A172 (cell line): Measurements from ENCODE around the gene ADAMTS15. TPM values are rescaled to one million over a fixed set of nuclear protein-coding genes. Genes with fewer than 3 reads are reported as not detected.

Experiments
- DNase-seq: peaks from one replicate; pipeline ENCODE4 v3.0.0-alpha.2; 2015; ENCODE audit warnings: low spot score
- total RNA-seq: library from RNA; depleted of rRNA; stranded (reverse); fragments of >200 nt; shearing (Covaris generic); gene quantifications from 2 replicates; pipeline ENCODE4 v1.2.3, GENCODE V29; 2014; rRNA removed

Gene ADAMTS15
- total RNA-seq, 1 experiment from 2014 or later = 0.67 TPM

- DNase-seq = no peak
Measured at GRCh38 chr11:130514851-130515250, 66.4 kb downstream of the ADAMTS15 start.

DNA sequence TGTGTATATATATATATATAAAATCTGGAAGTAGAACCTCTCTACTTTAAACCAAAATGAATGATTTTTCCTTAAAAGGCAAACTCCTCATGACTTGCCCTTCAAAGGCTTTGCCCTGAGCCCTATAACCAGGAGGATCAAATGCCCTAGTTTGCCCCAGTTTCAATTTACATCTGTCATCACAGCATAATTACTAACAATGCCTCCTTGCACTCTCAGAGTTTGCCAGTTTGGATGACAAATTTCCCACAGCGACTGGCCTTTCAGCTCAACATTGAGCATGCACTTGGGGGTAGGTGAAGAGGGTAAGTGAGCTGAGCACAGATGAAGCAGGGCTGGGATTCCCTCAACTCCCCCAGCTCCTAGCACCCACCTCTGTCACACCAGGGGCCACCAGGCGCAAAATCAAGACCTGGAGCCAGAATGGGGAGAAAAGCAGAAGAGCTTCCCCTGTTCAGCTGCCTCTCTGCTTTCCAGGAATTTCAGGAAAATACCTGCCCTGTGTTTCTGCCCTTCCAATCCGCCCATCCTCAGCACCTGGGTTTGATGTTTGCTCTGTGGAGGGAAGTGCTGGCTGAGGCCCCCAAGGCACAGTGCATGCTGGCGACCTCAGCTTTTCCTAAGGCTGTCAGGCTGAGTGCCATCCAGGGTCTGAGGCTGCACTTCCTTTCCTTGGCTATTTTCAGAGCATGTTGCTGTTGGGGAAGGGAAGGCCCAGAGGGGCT is 67.5 kb downstream of the ADAMTS15 start:
- DNase-seq = no peak

DNA sequence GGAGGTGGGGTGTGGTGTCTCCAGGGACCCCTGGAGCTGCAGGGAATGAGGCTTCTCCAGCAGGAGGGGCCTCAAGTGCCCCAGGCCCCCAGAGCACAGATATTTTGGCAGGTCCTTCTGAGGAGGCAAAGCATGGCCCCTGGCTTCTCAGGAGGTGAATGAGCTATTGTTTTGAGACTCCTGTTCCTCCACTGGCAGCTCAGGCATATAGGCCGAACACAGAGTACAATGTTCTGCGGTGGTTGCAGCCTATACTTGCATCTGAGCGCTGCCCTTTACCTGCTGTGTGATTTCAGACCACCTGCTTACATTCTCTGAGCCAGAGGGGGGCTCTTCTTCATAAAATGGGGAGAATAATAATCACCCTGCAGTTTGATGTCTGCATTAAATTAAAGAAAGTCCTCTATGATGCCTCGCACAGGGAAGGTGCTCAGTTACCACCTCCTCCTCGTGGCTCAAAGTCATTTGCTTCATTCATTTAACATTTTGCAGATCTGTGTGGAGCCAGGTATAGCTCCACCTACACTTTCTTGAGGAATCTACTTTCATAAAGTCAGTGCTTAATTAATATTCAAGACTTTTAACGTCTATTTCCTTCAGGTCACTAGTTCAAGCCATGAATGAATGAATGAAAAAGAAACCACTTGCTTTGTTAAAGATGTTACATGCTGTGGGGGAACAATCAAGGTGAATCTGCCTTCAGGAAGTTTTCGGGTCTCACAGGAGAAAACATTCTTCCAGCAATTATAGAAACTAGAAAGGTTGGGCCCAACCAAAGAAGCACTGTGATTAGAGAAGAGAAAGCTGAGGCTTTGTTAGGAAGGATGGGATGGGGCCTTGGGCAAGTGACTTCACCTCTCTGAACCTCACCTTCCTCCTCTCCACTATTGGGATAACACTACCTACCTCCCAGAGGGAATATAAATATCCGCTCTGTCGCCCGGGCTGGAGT is 68.4 kb downstream of the ADAMTS15 start:
- no peak for DNase-seq

- DNase-seq = no peak
Measured at GRCh38 chr11:130518164-130518680, 69.8 kb downstream of the ADAMTS15 start.

GRCh38 chr11:130519128-130519932 is 70.9 kb downstream of the ADAMTS15 start:
- no peak for DNase-seq

GRCh38 chr11:130520271-130520671 is 71.8 kb downstream of the ADAMTS15 start:
- no peak for DNase-seq

DNA sequence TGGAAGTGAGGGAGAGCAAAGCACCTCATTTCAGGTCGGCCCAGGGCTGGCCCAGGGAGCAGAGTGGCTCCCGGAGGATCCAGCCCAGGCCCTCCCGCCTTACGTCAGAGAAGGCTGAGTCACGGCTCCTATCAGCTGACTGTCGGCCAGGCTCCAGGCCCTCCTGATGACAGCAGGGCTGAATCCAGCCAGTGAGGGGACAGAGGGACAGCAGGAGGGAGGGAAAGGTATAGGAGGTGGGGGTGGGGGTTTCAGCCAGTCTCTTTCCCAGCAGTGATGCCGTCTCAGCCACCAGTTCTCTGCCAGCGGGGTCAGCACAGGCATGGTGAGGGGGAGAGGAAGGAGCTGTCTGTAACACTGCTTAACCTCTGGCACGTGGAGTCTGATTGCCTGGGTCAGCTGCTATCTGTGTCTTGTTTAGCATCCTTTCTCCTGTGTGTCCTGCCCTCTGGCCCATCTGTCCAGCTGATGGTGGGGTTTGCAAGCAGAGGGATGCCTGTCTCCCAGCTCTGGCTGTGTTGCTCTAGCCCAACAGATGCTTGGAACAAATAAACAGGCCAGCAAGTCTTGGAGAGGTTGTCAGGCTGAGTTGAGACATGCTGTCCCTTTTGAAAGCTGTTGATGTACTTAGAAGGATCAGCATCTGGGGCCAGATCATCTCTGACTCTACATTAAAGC is 74.0 kb downstream of the ADAMTS15 start:
- DNase-seq = peak; percentile 80

- DNase-seq = no peak
Measured at GRCh38 chr11:130523166-130523565, 74.7 kb downstream of the ADAMTS15 start.

- DNase-seq = peak; percentile 41
Measured at GRCh38 chr11:130523609-130524008, 75.2 kb downstream of the ADAMTS15 start.

- DNase-seq = no peak
Measured at GRCh38 chr11:130524132-130524790, 75.8 kb downstream of the ADAMTS15 start.

GRCh38 chr11:130525307-130525706 is 76.9 kb downstream of the ADAMTS15 start:
- no peak for DNase-seq

Other genes with a start within 250 kb of the ADAMTS15 start
- 10.8 and 14.5 TPM in 2 replicates for gene ZBTB44, start 133.7 kb upstream of the ADAMTS15 start, total RNA-seq
- not detected in 2 replicates for gene ADAMTS8, start 20.0 kb upstream of the ADAMTS15 start, total RNA-seq